H1 (cell line): Measurements from ENCODE around the gene SPRR1A. TPM values are rescaled to one million over a fixed set of nuclear protein-coding genes. Genes with fewer than 3 reads are reported as not detected.

Source experiments
- CTCF ChIA-PET: fragments of 300-600 bp; sonication (Branson Sonifier 250); formaldehyde crosslinking; loops from one replicate; lab custom pipeline; 2021; ENCODE audit not compliant: partially characterized antibody; lab: Charles Lee
- POLR2A ChIA-PET: fragments of 300-600 bp; sonication (Branson Sonifier 250); formaldehyde crosslinking; loops from one replicate; lab custom pipeline; 2021; ENCODE audit warnings: inconsistent platforms; ENCODE audit not compliant: partially characterized antibody; lab: Charles Lee
- DNase-seq, 2 experiments: peaks; one replicate each; pipeline versions ENCODE4 v3.0.0 to v3.0.0-alpha.2; 2010 to 2022; ENCODE audit warnings: low spot score in 2 of 2, low read depth in 1 of 2, mixed read lengths in 1 of 2
- FAIRE-seq: peaks from 2 replicates; lab custom pipeline; 2011; peaks lifted over from hg19 to GRCh38; lab: Jason Lieb, UNC
- H2AFZ ChIP-seq: 2 replicates; pipeline ENCODE4 v1.8.1; 2012; ENCODE audit warnings: low read length, inconsistent platforms
- H2AK5ac ChIP-seq: 2 replicates; pipeline ENCODE4 v1.6.1; 2013; ENCODE audit warnings: low read depth, low read length
- H2BK120ac ChIP-seq: replicated peaks from 2 replicates; pipeline ENCODE3; 2013; ENCODE audit warnings: low read depth, low read length, inconsistent platforms
- H2BK12ac ChIP-seq: 2 replicates; pipeline ENCODE4 v1.6.1; 2013; ENCODE audit warnings: low read depth, low read length
- H2BK15ac ChIP-seq: 2 replicates; pipeline ENCODE4 v1.6.1; 2013; ENCODE audit warnings: low read length
- H2BK20ac ChIP-seq: 2 replicates; pipeline ENCODE4 v1.6.1; 2013; ENCODE audit warnings: low read length
- H2BK5ac ChIP-seq: 2 replicates; pipeline ENCODE4 v1.6.1; 2013; ENCODE audit warnings: low read depth, low read length
- H3K14ac ChIP-seq: 2 replicates; pipeline ENCODE4 v1.6.1; 2013; ENCODE audit warnings: inconsistent platforms; ENCODE audit not compliant: insufficient read length
- H3K18ac ChIP-seq: 2 replicates; pipeline ENCODE4 v1.6.1; 2013; ENCODE audit warnings: low read length; ENCODE audit errors: extremely low read depth
- H3K23ac ChIP-seq: 2 replicates; pipeline ENCODE4 v1.6.1; 2013; ENCODE audit warnings: inconsistent platforms; ENCODE audit not compliant: insufficient read length
- H3K23me2 ChIP-seq: 2 replicates; pipeline ENCODE4 v1.6.1; 2013; ENCODE audit warnings: low read depth, low read length
- H3K27ac ChIP-seq: 2 replicates; pipeline ENCODE4 v1.6.1; 2011; ENCODE audit warnings: low read depth, low read length, inconsistent platforms
- H3K27me3 ChIP-seq, 4 experiments: replicated peaks in 1 of 4; 1 replicate in 1 of 4; 2 replicates in 3 of 4; pipeline versions ENCODE4 v1.6.1 to v1.8.1; 2011 to 2013; ENCODE audit warnings: low read length in 3 of 4, mild to moderate bottlenecking in 3 of 4, inconsistent platforms in 2 of 4, mixed read lengths in 2 of 4, moderate library complexity in 1 of 4; ENCODE audit not compliant: control insufficient read depth in 3 of 4, insufficient read depth in 3 of 4; ENCODE audit errors: extremely low read depth in 1 of 4
- H3K36me3 ChIP-seq, 4 experiments: 2 replicates each; pipeline versions ENCODE4 v1.6.1 to v1.8.1; 2011 to 2013; ENCODE audit warnings: mild to moderate bottlenecking in 4 of 4, low read length in 3 of 4, moderate library complexity in 2 of 4, control low read depth in 1 of 4, inconsistent platforms in 1 of 4; ENCODE audit not compliant: insufficient read depth in 4 of 4, control insufficient read depth in 2 of 4
- H3K4ac ChIP-seq: replicated peaks from 2 replicates; pipeline ENCODE3; 2013; ENCODE audit warnings: low read length, low read depth, mixed read lengths, inconsistent platforms; ENCODE audit not compliant: insufficient read length
- H3K4me1 ChIP-seq, 4 experiments: replicated peaks in 1 of 4; 1 replicate in 1 of 4; 2 replicates in 3 of 4; pipeline versions ENCODE4 v1.6.1 to v1.8.1; 2011 to 2013; ENCODE audit warnings: low read length in 3 of 4, inconsistent platforms in 2 of 4, mixed read lengths in 1 of 4; ENCODE audit not compliant: insufficient read depth in 4 of 4, control insufficient read depth in 3 of 4
- H3K4me2 ChIP-seq, 2 experiments: 2 replicates each; pipeline versions ENCODE4 v1.6.1 to v1.8.1; 2011 to 2013; ENCODE audit warnings: low read depth in 2 of 2, low read length in 2 of 2, control low read depth in 1 of 2, inconsistent platforms in 1 of 2, mild to moderate bottlenecking in 1 of 2; ENCODE audit not compliant: insufficient read depth in 1 of 2
- H3K4me3 ChIP-seq, 4 experiments: fragments of 200-600, 300-600 bp in 1 of 4; sonication (generic), shearing (Covaris generic), sonication (Bioruptor Twin) in 1 of 4; 2 replicates each; pipeline versions ENCODE4 v1.5.1 to v1.8.1; 2011 to 2016; ENCODE audit warnings: low read length in 4 of 4, low read depth in 3 of 4, control low read depth in 2 of 4, inconsistent platforms in 2 of 4, mild to moderate bottlenecking in 2 of 4, mixed read lengths in 1 of 4, moderate library complexity in 1 of 4; ENCODE audit not compliant: insufficient read depth in 2 of 4; ENCODE audit errors: extremely low read depth in 1 of 4
- H3K56ac ChIP-seq: replicated peaks from 2 replicates; pipeline ENCODE3; 2013; ENCODE audit warnings: low read depth, mild to moderate bottlenecking, mixed read lengths, low read length, inconsistent platforms; ENCODE audit not compliant: insufficient read length
- H3K79me1 ChIP-seq: 2 replicates; pipeline ENCODE4 v1.6.1; 2013; ENCODE audit warnings: low read depth, low read length, control low read depth
- H3K79me2 ChIP-seq, 2 experiments: 2 replicates each; pipeline versions ENCODE4 v1.6.1 to v1.8.1; 2012 to 2013; ENCODE audit warnings: low read length in 2 of 2, mild to moderate bottlenecking in 2 of 2, inconsistent platforms in 1 of 2; ENCODE audit not compliant: insufficient read depth in 2 of 2, control insufficient read depth in 1 of 2
- H3K9ac ChIP-seq, 4 experiments: replicated peaks in 1 of 4; 1 replicate in 1 of 4; 2 replicates in 3 of 4; pipeline versions ENCODE4 v1.6.1 to v1.8.1; 2011 to 2013; ENCODE audit warnings: low read depth in 3 of 4, low read length in 3 of 4, control low read depth in 2 of 4, mild to moderate bottlenecking in 2 of 4, moderate library complexity in 2 of 4, inconsistent platforms in 1 of 4; ENCODE audit errors: extremely low read depth in 1 of 4
- H3K9me3 ChIP-seq, 2 experiments: 2 replicates each; pipeline versions ENCODE4 v1.6.1 to v1.8.1; 2012 to 2013; ENCODE audit warnings: mild to moderate bottlenecking in 2 of 2, moderate library complexity in 2 of 2, control low read depth in 1 of 2, inconsistent platforms in 1 of 2, low read depth in 1 of 2, low read length in 1 of 2, mixed read lengths in 1 of 2; ENCODE audit not compliant: insufficient read depth in 2 of 2
- H4K20me1 ChIP-seq, 2 experiments: replicated peaks in 1 of 2; 2 replicates each; pipeline versions ENCODE3 to v1.8.1; 2011 to 2013; ENCODE audit warnings: inconsistent platforms in 2 of 2, low read length in 2 of 2, mild to moderate bottlenecking in 1 of 2; ENCODE audit not compliant: insufficient read depth in 2 of 2, control insufficient read depth in 1 of 2
- H4K5ac ChIP-seq: 2 replicates; pipeline ENCODE4 v1.6.1; 2013; ENCODE audit warnings: low read length, low read depth, mixed read lengths, inconsistent platforms; ENCODE audit not compliant: insufficient read length
- H4K8ac ChIP-seq: 2 replicates; pipeline ENCODE4 v1.8.0; 2013; ENCODE audit warnings: mild to moderate bottlenecking, moderate library complexity, low read length, inconsistent platforms; ENCODE audit not compliant: insufficient read depth; ENCODE audit errors: extremely low read depth
- H4K91ac ChIP-seq: replicated peaks from 2 replicates; pipeline ENCODE3; 2013; ENCODE audit warnings: low read length, mixed read lengths, inconsistent platforms; ENCODE audit not compliant: insufficient read length
- WGBS, 2 experiments: shearing (Covaris generic) in 1 of 2; methylation state at CpG; one replicate each; pipeline versions ENCODE4 v1.1.6 to v1.1.7; 2013 to 2015; ENCODE audit warnings: low lambda C conversion rate in 2 of 2, mixed read lengths in 2 of 2, inconsistent platforms in 1 of 2, low coverage in 1 of 2, missing lambda C conversion rate in 1 of 2; ENCODE audit not compliant: insufficient replicate concordance in 2 of 2, insufficient coverage in 1 of 2, insufficient read length in 1 of 2; ENCODE audit errors: extremely low coverage in 1 of 2, missing lambda C conversion rate in 1 of 2; 5-methylcytosine and 5-hydroxymethylcytosine counted together
- polyA plus RNA-seq, 7 experiments: library from polyadenylated mRNA; depleted of rRNA in 3 of 7; stranded (reverse) in 5 of 7; unstranded in 2 of 7; fragments of >200 nt in 5 of 7; fragments of 200-250 nt in 2 of 7; gene quantifications; 1 replicate in 5 of 7; 2 replicates in 1 of 7; 4 replicates in 1 of 7; pipeline versions ENCODE4 v1.2.1 to v1.2.3, GENCODE V29; 2011 to 2013; ENCODE audit warnings: missing spikeins in 2 of 7, mixed read lengths in 2 of 7
- total RNA-seq: library from RNA; stranded (reverse); fragmentation: NEBNext Ultra II Directional; extraction: Animal tissue kit (Norgen Biotek cat#: 25700); gene quantifications from 2 replicates; pipeline ENCODE4 v1.2.1, GENCODE V29; 2021
- TF ChIP-seq, protein P1 (sequence below), 3 experiments: IDR thresholded peaks; 1 replicate in 2 of 3; 2 replicates in 1 of 3; pipeline versions ENCODE4 v1.5.1 to v1.6.1; 2011; ENCODE audit warnings: low read length in 3 of 3, mild to moderate bottlenecking in 3 of 3, inconsistent platforms in 2 of 3, low read depth in 1 of 3, moderate library complexity in 1 of 3; ENCODE audit not compliant: insufficient read depth in 1 of 3; ENCODE audit errors: control extremely low read depth in 1 of 3

The SPRR1A gene
- total and polyA plus RNA-seq, 2 of the 8 experiments (the other 6 are each of a cell fraction or from before 2014, with no cell fraction given): not detected

DNA sequence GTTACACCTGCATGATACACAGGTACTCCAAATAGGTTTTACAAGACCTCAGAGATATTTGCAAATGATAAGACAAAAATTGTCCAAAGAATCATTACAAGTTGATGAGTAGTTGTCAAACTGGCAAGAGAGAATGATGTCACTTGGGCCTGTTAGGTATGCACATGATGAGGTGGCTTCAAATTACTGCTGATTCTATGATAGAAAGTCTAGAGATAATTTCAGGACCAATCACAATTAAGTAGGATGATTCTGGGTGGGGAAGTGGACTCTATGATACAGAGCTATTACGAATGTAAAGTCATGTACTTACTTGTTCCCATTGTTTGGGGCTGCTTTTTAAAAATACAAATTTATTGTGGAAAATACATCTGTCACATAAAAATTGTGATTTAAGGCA lies 41.9 kb downstream of the SPRR1A start:
- no peak overlapping the region for H4K5ac ChIP-seq
- no peak overlapping the region for H3K9ac ChIP-seq
- WGBS, 2 experiments: 100% methylated on average over 1 of the region's 1 CpG; no CpG with 5 or more reads in 1 of the 2 experiments
- FAIRE-seq: no peak
- H2BK12ac ChIP-seq: no peak overlapping the region
- H2AFZ ChIP-seq: no peak overlapping the region
- no peak overlapping the region for H2BK15ac ChIP-seq
- H2BK5ac ChIP-seq: no peak overlapping the region
- H3K27ac ChIP-seq: no peak overlapping the region
- H4K91ac ChIP-seq: no peak overlapping the region
- H3K4me2 ChIP-seq: no peak overlapping the region
- no peak overlapping the region for H3K56ac ChIP-seq
- no peak for DNase-seq
- no peaks in the 10 kb centered on the region for H4K20me1 ChIP-seq
- H3K27me3 ChIP-seq: no peaks in the 10 kb centered on the region; a peak in 1 of 7 replicates
- H3K9me3 ChIP-seq: no peaks in the 10 kb centered on the region
- no peak overlapping the region for H3K18ac ChIP-seq
- no peaks in the 10 kb centered on the region for H3K23me2 ChIP-seq
- no peak overlapping the region for H3K23ac ChIP-seq
- H3K4me1 ChIP-seq: peaks cover 0 to 5% (median under 1%) of the 10 kb centered on the region in 4 experiments; a peak in 1 of 7 replicates
- H3K4me3 ChIP-seq: no peak overlapping the region
- no peaks in the 10 kb centered on the region for H3K36me3 ChIP-seq
- no peaks in the 10 kb centered on the region for H3K79me2 ChIP-seq
- H4K8ac ChIP-seq: no peak overlapping the region
- no peak overlapping the region for H2BK120ac ChIP-seq
- H3K4ac ChIP-seq: no peak overlapping the region
- CTCF ChIA-PET: interaction anchor here (1.2 kb wide), 1 partner anchor 64 kb away, joined by 3 read pairs; no protein-coding TSS in a partner anchor
- no peak overlapping the region for H2AK5ac ChIP-seq
- H2BK20ac ChIP-seq: no peak overlapping the region
- POLR2A ChIA-PET: no interaction called here
- no peak overlapping the region for H3K14ac ChIP-seq
- H3K79me1 ChIP-seq: no peaks in the 10 kb centered on the region
- TF ChIP-seq, protein P1, sequence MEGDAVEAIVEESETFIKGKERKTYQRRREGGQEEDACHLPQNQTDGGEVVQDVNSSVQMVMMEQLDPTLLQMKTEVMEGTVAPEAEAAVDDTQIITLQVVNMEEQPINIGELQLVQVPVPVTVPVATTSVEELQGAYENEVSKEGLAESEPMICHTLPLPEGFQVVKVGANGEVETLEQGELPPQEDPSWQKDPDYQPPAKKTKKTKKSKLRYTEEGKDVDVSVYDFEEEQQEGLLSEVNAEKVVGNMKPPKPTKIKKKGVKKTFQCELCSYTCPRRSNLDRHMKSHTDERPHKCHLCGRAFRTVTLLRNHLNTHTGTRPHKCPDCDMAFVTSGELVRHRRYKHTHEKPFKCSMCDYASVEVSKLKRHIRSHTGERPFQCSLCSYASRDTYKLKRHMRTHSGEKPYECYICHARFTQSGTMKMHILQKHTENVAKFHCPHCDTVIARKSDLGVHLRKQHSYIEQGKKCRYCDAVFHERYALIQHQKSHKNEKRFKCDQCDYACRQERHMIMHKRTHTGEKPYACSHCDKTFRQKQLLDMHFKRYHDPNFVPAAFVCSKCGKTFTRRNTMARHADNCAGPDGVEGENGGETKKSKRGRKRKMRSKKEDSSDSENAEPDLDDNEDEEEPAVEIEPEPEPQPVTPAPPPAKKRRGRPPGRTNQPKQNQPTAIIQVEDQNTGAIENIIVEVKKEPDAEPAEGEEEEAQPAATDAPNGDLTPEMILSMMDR (IDR thresholded peaks at IDR 0.05; ENCODE audit: control extremely low read depth in 1 of 3, insufficient read depth in 1 of 3, low read depth in 1 of 3, low read length in 3 of 3): no peak
